H1 (cell line): Measurements from ENCODE around the gene FKBP8. TPM values are rescaled to one million over a fixed set of nuclear protein-coding genes. Genes with fewer than 3 reads are reported as not detected.

Experiments used
- CTCF ChIA-PET: fragments of 300-600 bp; sonication (Branson Sonifier 250); formaldehyde crosslinking; loops from one replicate; lab custom pipeline; 2021; ENCODE audit not compliant: partially characterized antibody; lab: Charles Lee
- POLR2A ChIA-PET: fragments of 300-600 bp; sonication (Branson Sonifier 250); formaldehyde crosslinking; loops from one replicate; lab custom pipeline; 2021; ENCODE audit warnings: inconsistent platforms; ENCODE audit not compliant: partially characterized antibody; lab: Charles Lee
- DNase-seq, 2 experiments: peaks; one replicate each; pipeline versions ENCODE4 v3.0.0 to v3.0.0-alpha.2; 2010 to 2022; ENCODE audit warnings: low spot score in 2 of 2, low read depth in 1 of 2, mixed read lengths in 1 of 2
- FAIRE-seq: peaks from 2 replicates; lab custom pipeline; 2011; peaks lifted over from hg19 to GRCh38; lab: Jason Lieb, UNC
- H2AFZ ChIP-seq: 2 replicates; pipeline ENCODE4 v1.8.1; 2012; ENCODE audit warnings: low read length, inconsistent platforms
- H2AK5ac ChIP-seq: 2 replicates; pipeline ENCODE4 v1.6.1; 2013; ENCODE audit warnings: low read depth, low read length
- H2BK120ac ChIP-seq: replicated peaks from 2 replicates; pipeline ENCODE3; 2013; ENCODE audit warnings: low read depth, low read length, inconsistent platforms
- H2BK12ac ChIP-seq: 2 replicates; pipeline ENCODE4 v1.6.1; 2013; ENCODE audit warnings: low read depth, low read length
- H2BK15ac ChIP-seq: 2 replicates; pipeline ENCODE4 v1.6.1; 2013; ENCODE audit warnings: low read length
- H2BK20ac ChIP-seq: 2 replicates; pipeline ENCODE4 v1.6.1; 2013; ENCODE audit warnings: low read length
- H2BK5ac ChIP-seq: 2 replicates; pipeline ENCODE4 v1.6.1; 2013; ENCODE audit warnings: low read depth, low read length
- H3K14ac ChIP-seq: 2 replicates; pipeline ENCODE4 v1.6.1; 2013; ENCODE audit warnings: inconsistent platforms; ENCODE audit not compliant: insufficient read length
- H3K18ac ChIP-seq: 2 replicates; pipeline ENCODE4 v1.6.1; 2013; ENCODE audit warnings: low read length; ENCODE audit errors: extremely low read depth
- H3K23ac ChIP-seq: 2 replicates; pipeline ENCODE4 v1.6.1; 2013; ENCODE audit warnings: inconsistent platforms; ENCODE audit not compliant: insufficient read length
- H3K23me2 ChIP-seq: 2 replicates; pipeline ENCODE4 v1.6.1; 2013; ENCODE audit warnings: low read depth, low read length
- H3K27ac ChIP-seq: 2 replicates; pipeline ENCODE4 v1.6.1; 2011; ENCODE audit warnings: low read depth, low read length, inconsistent platforms
- H3K27me3 ChIP-seq, 4 experiments: replicated peaks in 1 of 4; 1 replicate in 1 of 4; 2 replicates in 3 of 4; pipeline versions ENCODE4 v1.6.1 to v1.8.1; 2011 to 2013; ENCODE audit warnings: low read length in 3 of 4, mild to moderate bottlenecking in 3 of 4, inconsistent platforms in 2 of 4, mixed read lengths in 2 of 4, moderate library complexity in 1 of 4; ENCODE audit not compliant: control insufficient read depth in 3 of 4, insufficient read depth in 3 of 4; ENCODE audit errors: extremely low read depth in 1 of 4
- H3K36me3 ChIP-seq, 4 experiments: 2 replicates each; pipeline versions ENCODE4 v1.6.1 to v1.8.1; 2011 to 2013; ENCODE audit warnings: mild to moderate bottlenecking in 4 of 4, low read length in 3 of 4, moderate library complexity in 2 of 4, control low read depth in 1 of 4, inconsistent platforms in 1 of 4; ENCODE audit not compliant: insufficient read depth in 4 of 4, control insufficient read depth in 2 of 4
- H3K4ac ChIP-seq: replicated peaks from 2 replicates; pipeline ENCODE3; 2013; ENCODE audit warnings: low read length, low read depth, mixed read lengths, inconsistent platforms; ENCODE audit not compliant: insufficient read length
- H3K4me1 ChIP-seq, 4 experiments: replicated peaks in 1 of 4; 1 replicate in 1 of 4; 2 replicates in 3 of 4; pipeline versions ENCODE4 v1.6.1 to v1.8.1; 2011 to 2013; ENCODE audit warnings: low read length in 3 of 4, inconsistent platforms in 2 of 4, mixed read lengths in 1 of 4; ENCODE audit not compliant: insufficient read depth in 4 of 4, control insufficient read depth in 3 of 4
- H3K4me2 ChIP-seq, 2 experiments: 2 replicates each; pipeline versions ENCODE4 v1.6.1 to v1.8.1; 2011 to 2013; ENCODE audit warnings: low read depth in 2 of 2, low read length in 2 of 2, control low read depth in 1 of 2, inconsistent platforms in 1 of 2, mild to moderate bottlenecking in 1 of 2; ENCODE audit not compliant: insufficient read depth in 1 of 2
- H3K4me3 ChIP-seq, 4 experiments: fragments of 200-600, 300-600 bp in 1 of 4; sonication (generic), shearing (Covaris generic), sonication (Bioruptor Twin) in 1 of 4; 2 replicates each; pipeline versions ENCODE4 v1.5.1 to v1.8.1; 2011 to 2016; ENCODE audit warnings: low read length in 4 of 4, low read depth in 3 of 4, control low read depth in 2 of 4, inconsistent platforms in 2 of 4, mild to moderate bottlenecking in 2 of 4, mixed read lengths in 1 of 4, moderate library complexity in 1 of 4; ENCODE audit not compliant: insufficient read depth in 2 of 4; ENCODE audit errors: extremely low read depth in 1 of 4
- H3K56ac ChIP-seq: replicated peaks from 2 replicates; pipeline ENCODE3; 2013; ENCODE audit warnings: low read depth, mild to moderate bottlenecking, mixed read lengths, low read length, inconsistent platforms; ENCODE audit not compliant: insufficient read length
- H3K79me1 ChIP-seq: 2 replicates; pipeline ENCODE4 v1.6.1; 2013; ENCODE audit warnings: low read depth, low read length, control low read depth
- H3K79me2 ChIP-seq, 2 experiments: 2 replicates each; pipeline versions ENCODE4 v1.6.1 to v1.8.1; 2012 to 2013; ENCODE audit warnings: low read length in 2 of 2, mild to moderate bottlenecking in 2 of 2, inconsistent platforms in 1 of 2; ENCODE audit not compliant: insufficient read depth in 2 of 2, control insufficient read depth in 1 of 2
- H3K9ac ChIP-seq, 4 experiments: replicated peaks in 1 of 4; 1 replicate in 1 of 4; 2 replicates in 3 of 4; pipeline versions ENCODE4 v1.6.1 to v1.8.1; 2011 to 2013; ENCODE audit warnings: low read depth in 3 of 4, low read length in 3 of 4, control low read depth in 2 of 4, mild to moderate bottlenecking in 2 of 4, moderate library complexity in 2 of 4, inconsistent platforms in 1 of 4; ENCODE audit errors: extremely low read depth in 1 of 4
- H3K9me3 ChIP-seq, 2 experiments: 2 replicates each; pipeline versions ENCODE4 v1.6.1 to v1.8.1; 2012 to 2013; ENCODE audit warnings: mild to moderate bottlenecking in 2 of 2, moderate library complexity in 2 of 2, control low read depth in 1 of 2, inconsistent platforms in 1 of 2, low read depth in 1 of 2, low read length in 1 of 2, mixed read lengths in 1 of 2; ENCODE audit not compliant: insufficient read depth in 2 of 2
- H4K20me1 ChIP-seq, 2 experiments: replicated peaks in 1 of 2; 2 replicates each; pipeline versions ENCODE3 to v1.8.1; 2011 to 2013; ENCODE audit warnings: inconsistent platforms in 2 of 2, low read length in 2 of 2, mild to moderate bottlenecking in 1 of 2; ENCODE audit not compliant: insufficient read depth in 2 of 2, control insufficient read depth in 1 of 2
- H4K5ac ChIP-seq: 2 replicates; pipeline ENCODE4 v1.6.1; 2013; ENCODE audit warnings: low read length, low read depth, mixed read lengths, inconsistent platforms; ENCODE audit not compliant: insufficient read length
- H4K8ac ChIP-seq: 2 replicates; pipeline ENCODE4 v1.8.0; 2013; ENCODE audit warnings: mild to moderate bottlenecking, moderate library complexity, low read length, inconsistent platforms; ENCODE audit not compliant: insufficient read depth; ENCODE audit errors: extremely low read depth
- H4K91ac ChIP-seq: replicated peaks from 2 replicates; pipeline ENCODE3; 2013; ENCODE audit warnings: low read length, mixed read lengths, inconsistent platforms; ENCODE audit not compliant: insufficient read length
- ATF2 ChIP-seq: IDR thresholded peaks from 2 replicates; pipeline ENCODE4 v1.6.1; 2012; ENCODE audit warnings: low read length, inconsistent platforms
- CTCF ChIP-seq, 3 experiments: IDR thresholded peaks; 1 replicate in 2 of 3; 2 replicates in 1 of 3; pipeline versions ENCODE4 v1.5.1 to v1.6.1; 2011; ENCODE audit warnings: low read length in 3 of 3, mild to moderate bottlenecking in 3 of 3, inconsistent platforms in 2 of 3, low read depth in 1 of 3, moderate library complexity in 1 of 3; ENCODE audit not compliant: insufficient read depth in 1 of 3; ENCODE audit errors: control extremely low read depth in 1 of 3
- EGR1 ChIP-seq: IDR thresholded peaks from 2 replicates; pipeline ENCODE4 v1.6.1; 2011; ENCODE audit warnings: low read depth, low read length, borderline replicate concordance
- EP300 ChIP-seq, 2 experiments: IDR thresholded peaks; 1 replicate in 1 of 2; 2 replicates in 1 of 2; pipeline ENCODE4 v1.6.1; 2011 to 2012; ENCODE audit warnings: low read depth in 2 of 2, low read length in 2 of 2, mild to moderate bottlenecking in 2 of 2, borderline replicate concordance in 1 of 2, inconsistent platforms in 1 of 2, moderate library complexity in 1 of 2
- HDAC6 ChIP-seq: IDR thresholded peaks from one replicate; pipeline ENCODE4 v1.7.1; 2012; ENCODE audit warnings: low read depth, mild to moderate bottlenecking, inconsistent platforms, low read length, moderate library complexity
- JUN ChIP-seq: IDR thresholded peaks from 2 replicates; pipeline ENCODE4 v1.6.1; 2011; ENCODE audit warnings: low read depth, mild to moderate bottlenecking, improper control_type of control experiment, low read length
- SAP30 ChIP-seq: fragments of 300-600 bp; sonication (generic); IDR thresholded peaks from 2 replicates; pipeline ENCODE4 v1.7.1; 2012; ENCODE audit warnings: low read length, moderate library complexity, mild to moderate bottlenecking, inconsistent platforms; ENCODE audit not compliant: insufficient read depth, insufficient replicate concordance
- TEAD4 ChIP-seq: IDR thresholded peaks from 2 replicates; pipeline ENCODE4 v1.6.1; 2012; ENCODE audit warnings: low read depth, low read length, inconsistent platforms, mixed read lengths
- ZNF274 ChIP-seq: IDR thresholded peaks from 2 replicates; pipeline ENCODE4 v1.7.0; 2012; ENCODE audit warnings: low read length, borderline replicate concordance; ENCODE audit errors: extremely low read depth
- WGBS, 2 experiments: shearing (Covaris generic) in 1 of 2; methylation state at CpG; one replicate each; pipeline versions ENCODE4 v1.1.6 to v1.1.7; 2013 to 2015; ENCODE audit warnings: low lambda C conversion rate in 2 of 2, mixed read lengths in 2 of 2, inconsistent platforms in 1 of 2, low coverage in 1 of 2, missing lambda C conversion rate in 1 of 2; ENCODE audit not compliant: insufficient replicate concordance in 2 of 2, insufficient coverage in 1 of 2, insufficient read length in 1 of 2; ENCODE audit errors: extremely low coverage in 1 of 2, missing lambda C conversion rate in 1 of 2; 5-methylcytosine and 5-hydroxymethylcytosine counted together
- polyA plus RNA-seq, 7 experiments: library from polyadenylated mRNA; depleted of rRNA in 3 of 7; stranded (reverse) in 5 of 7; unstranded in 2 of 7; fragments of >200 nt in 5 of 7; fragments of 200-250 nt in 2 of 7; gene quantifications; 1 replicate in 5 of 7; 2 replicates in 1 of 7; 4 replicates in 1 of 7; pipeline versions ENCODE4 v1.2.1 to v1.2.3, GENCODE V29; 2011 to 2013; ENCODE audit warnings: missing spikeins in 2 of 7, mixed read lengths in 2 of 7
- total RNA-seq: library from RNA; stranded (reverse); fragmentation: NEBNext Ultra II Directional; extraction: Animal tissue kit (Norgen Biotek cat#: 25700); gene quantifications from 2 replicates; pipeline ENCODE4 v1.2.1, GENCODE V29; 2021

FKBP8 gene
- total and polyA plus RNA-seq, 2 of the 8 experiments (the other 6 are each of a cell fraction or from before 2014, with no cell fraction given), result 264 to 309 TPM

DNA sequence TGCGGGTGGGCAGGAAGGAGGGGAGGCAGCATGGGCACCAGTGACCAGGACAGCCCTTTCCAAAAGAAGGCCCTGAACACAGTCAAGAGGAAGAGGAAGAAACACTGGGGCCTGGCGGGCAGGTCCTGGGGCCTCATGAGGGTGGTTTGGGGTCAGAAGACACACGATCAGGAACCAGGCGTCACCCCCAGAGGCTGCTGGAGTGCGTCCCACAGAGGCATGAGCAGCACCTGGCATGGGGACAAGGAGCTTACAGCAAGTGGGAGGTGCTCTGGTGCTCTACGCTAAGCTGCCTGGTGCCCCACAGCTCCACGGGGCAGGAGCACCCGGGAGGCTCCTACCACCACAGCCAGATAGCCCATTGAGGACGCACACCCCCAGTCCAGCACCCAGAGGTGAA, 41.5 kb downstream of the FKBP8 start:
- CTCF ChIA-PET, result interaction anchor here (0.9 to 32.9 kb wide), 7 partner anchors 10 to 228 kb away, joined by 3 to 458 read pairs (median 5); no protein-coding TSS in a partner anchor
- Histone ChIP-seq H3K36me3 (no peaks in the 10 kb centered on the region), H3K23ac (no peak overlapping the region), H3K9me3 (no peaks in the 10 kb centered on the region), H3K4me1 (no peaks in the 10 kb centered on the region; a peak in 1 of 7 replicates), H2BK20ac (no peak overlapping the region), H3K23me2 (no peaks in the 10 kb centered on the region), H3K18ac (no peak overlapping the region), H3K27ac (no peak overlapping the region), H3K4me2 (no peak overlapping the region), H2BK15ac (no peak overlapping the region), H4K20me1 (peaks cover 19 to 44% of the 10 kb centered on the region in 2 experiments), H2AFZ (no peak overlapping the region), H3K56ac (no peak overlapping the region), H3K4ac (no peak overlapping the region), H2BK120ac (no peak overlapping the region), H3K14ac (no peak overlapping the region), H3K27me3 (no peaks in the 10 kb centered on the region), H4K5ac (no peak overlapping the region), H3K9ac (no peak overlapping the region), H4K8ac (peak overlapping the region; percentile 45; the same call in 1 of the 2 replicates), H4K91ac (no peak overlapping the region), H3K79me2 (peaks cover 0 to 59% of the 10 kb centered on the region in 2 experiments; a peak in 3 of 4 replicates), H2BK12ac (no peak overlapping the region), H3K79me1 (peaks cover 23% of the 10 kb centered on the region), H2BK5ac (no peak overlapping the region), H2AK5ac (no peak overlapping the region), H3K4me3 (no peak overlapping the region)
- no peak for DNase-seq
- no peak for FAIRE-seq
- POLR2A ChIA-PET, result interaction anchor here (0.6 to 2.9 kb wide), 4 partner anchors 14 to 300 kb away, joined by 3 to 9 read pairs (median 3); partner anchors contain the start of gene REX1BD
- WGBS, 2 experiments, result 97% methylated on average over 8 of the region's 9 CpGs; no CpG with 5 or more reads in 1 of the 2 experiments
- TF ChIP-seq ATF2 (no peak), TEAD4 (no peak), JUN (no peak), EP300 (IDR thresholded peaks at IDR 0.05; ENCODE audit: borderline replicate concordance in 1 of 2, low read depth in 2 of 2, low read length in 2 of 2) (no peak), SAP30 (no peak), HDAC6 (no peak), CTCF (IDR thresholded peaks at IDR 0.05; ENCODE audit: control extremely low read depth in 1 of 3, insufficient read depth in 1 of 3, low read depth in 1 of 3, low read length in 3 of 3) (no peak), ZNF274 (no peak), EGR1 (no peak)
